PC-9 (cell line): ENCODE data around the gene TADA3. TPM values are rescaled to one million over a fixed set of nuclear protein-coding genes. Genes with fewer than 3 reads are reported as not detected.
A peak's percentile ranks its signal among the peaks of the same experiment; 100 is the strongest.

ENCODE experiments used
- BruUV-seq: library from RNA; stranded (reverse); fragments of 400-500 nt; replicated peaks from 2 replicates; lab custom pipeline; 2021; lab: Mats Ljungman, UMichigan
- CTCF ChIA-PET: fragments of 300-600 bp; sonication (Branson Sonifier 250); formaldehyde crosslinking; loops from one replicate; lab custom pipeline; 2022; ENCODE audit warnings: antibody characterized with exemption; lab: Charles Lee
- POLR2A ChIA-PET: fragments of 300-600 bp; sonication (Branson Sonifier 250); formaldehyde crosslinking; loops from one replicate; lab custom pipeline; 2022; ENCODE audit warnings: antibody characterized with exemption; ENCODE audit not compliant: unreplicated experiment; lab: Charles Lee
- DNase-seq, 2 experiments: peaks; one replicate each; pipeline versions ENCODE4 v3.0.0 to v3.0.0-alpha.2; 2015 to 2022; ENCODE audit warnings: mixed read lengths in 1 of 2
- H2AFZ ChIP-seq: fragments of 200-600 bp; sonication (generic); 2 replicates; pipeline ENCODE4 v1.8.1; 2017; ENCODE audit warnings: antibody characterized with exemption
- H3F3A ChIP-seq: fragments of 200-600 bp; sonication (generic); 2 replicates; pipeline ENCODE4 v1.8.1; 2017; ENCODE audit warnings: antibody characterized with exemption, mild to moderate bottlenecking, low read depth; ENCODE audit not compliant: insufficient read depth
- H3K27ac ChIP-seq: fragments of 200-600 bp; sonication (generic); 2 replicates; pipeline ENCODE4 v1.6.1; 2016; ENCODE audit warnings: mixed run types
- H3K27me3 ChIP-seq: fragments of 200-600 bp; sonication (generic); 2 replicates; pipeline ENCODE4 v1.6.1; 2016; ENCODE audit warnings: low read depth, mixed run types; ENCODE audit not compliant: insufficient read depth
- H3K36me3 ChIP-seq: fragments of 200-600 bp; sonication (generic); 2 replicates; pipeline ENCODE4 v1.6.1; 2016; ENCODE audit warnings: low read depth, mixed run types
- H3K4me1 ChIP-seq: fragments of 200-600 bp; sonication (generic); replicated peaks from 2 replicates; pipeline ENCODE4 v1.6.1; 2016; ENCODE audit warnings: mixed run types; ENCODE audit not compliant: insufficient read depth
- H3K4me2 ChIP-seq: fragments of 200-600 bp; sonication (generic); 2 replicates; pipeline ENCODE4 v1.6.1; 2017; ENCODE audit warnings: mixed run types
- H3K4me3 ChIP-seq: fragments of 200-600 bp; sonication (generic); 2 replicates; pipeline ENCODE4 v1.6.1; 2016; ENCODE audit warnings: mixed run types
- H3K79me2 ChIP-seq: fragments of 200-600 bp; sonication (generic); 2 replicates; pipeline ENCODE4 v1.6.1; 2017; ENCODE audit warnings: low read depth, mixed run types
- H3K9me2 ChIP-seq: fragments of 200-600 bp; sonication (generic); 2 replicates; pipeline ENCODE4 v1.8.1; 2017; ENCODE audit warnings: mild to moderate bottlenecking; ENCODE audit not compliant: insufficient read depth
- H3K9me3 ChIP-seq: fragments of 200-600 bp; sonication (generic); 2 replicates; pipeline ENCODE4 v1.8.1; 2016; ENCODE audit warnings: low read depth; ENCODE audit not compliant: insufficient read depth
- H4K20me1 ChIP-seq: fragments of 200-600 bp; sonication (generic); 2 replicates; pipeline ENCODE4 v1.8.1; 2017; ENCODE audit not compliant: insufficient read depth
- EZH2 ChIP-seq: fragments of 200-600 bp; sonication (generic); IDR thresholded peaks from 2 replicates; pipeline ENCODE4 v1.8.0; 2017; ENCODE audit warnings: antibody characterized with exemption, low read depth
- intact Hi-C: fragments of 100-400 bp; cut with micrococcal nuclease; formaldehyde crosslinking; loops from one replicate; pipeline ENCODE4 v1.10.0; 2022; ENCODE audit not compliant: unreplicated experiment
- total RNA-seq: library from RNA; stranded (reverse); gene quantifications from 2 replicates; pipeline ENCODE4 v1.2.3, GENCODE V29; 2021
- TF ChIP-seq, protein P1 (sequence below): fragments of 200-600 bp; sonication (generic); conservative IDR thresholded peaks from 2 replicates; pipeline ENCODE4 v1.6.1; 2017; ENCODE audit warnings: mixed run types, antibody characterized with exemption, mild to moderate bottlenecking, moderate library complexity

Gene TADA3
- total RNA-seq, 1 experiment from 2014 or later, result 72.4 TPM

DNA sequence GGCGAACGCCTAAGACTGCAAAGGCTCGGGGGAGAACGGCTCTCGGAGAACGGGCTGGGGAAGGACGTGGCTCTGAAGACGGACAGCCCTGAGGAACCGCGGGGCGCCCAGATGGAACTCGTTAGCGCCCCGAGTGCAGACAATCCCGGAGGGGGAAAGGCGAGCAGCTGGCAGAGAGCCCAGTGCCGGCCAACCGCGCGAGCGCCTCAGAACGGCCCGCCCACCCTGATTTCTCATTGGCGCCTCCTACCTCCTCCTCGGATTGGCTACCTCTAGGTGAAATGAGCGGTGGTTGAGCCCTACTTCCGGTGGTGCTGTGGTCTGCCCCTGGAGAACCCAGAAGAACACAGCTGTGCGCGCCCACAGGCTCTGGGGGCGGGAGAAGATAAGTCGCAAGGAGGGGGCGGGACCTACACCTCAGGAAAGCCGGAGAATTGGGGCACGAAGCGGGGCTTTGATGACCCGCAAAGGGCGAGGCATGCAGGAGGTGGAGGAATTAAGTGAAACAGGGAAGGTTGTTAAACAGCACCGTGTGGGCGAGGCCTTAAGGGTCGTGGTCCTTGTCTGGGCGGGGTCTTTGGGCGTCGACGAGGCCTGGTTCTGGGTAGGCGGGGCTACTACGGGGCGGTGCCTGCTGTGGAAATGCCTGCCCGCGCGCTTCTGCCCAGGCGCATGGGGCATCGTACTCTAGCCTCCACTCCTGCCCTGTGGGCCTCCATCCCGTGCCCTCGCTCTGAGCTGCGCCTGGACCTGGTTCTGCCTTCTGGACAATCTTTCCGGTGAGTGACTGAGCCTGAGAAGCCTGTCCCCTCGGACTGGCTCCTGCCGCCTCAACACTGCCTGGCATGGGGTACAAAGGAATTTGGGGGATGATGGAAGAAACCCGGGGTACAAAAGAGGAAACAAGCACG lies 42.4 kb downstream of the TADA3 start, which contains the start of gene OGG1:
Gene OGG1 (plus strand): TSS at position 308 of the 911 bp plus-strand sequence. CDS start 335 bp downstream, at position 643.
- TF ChIP-seq, protein P1, sequence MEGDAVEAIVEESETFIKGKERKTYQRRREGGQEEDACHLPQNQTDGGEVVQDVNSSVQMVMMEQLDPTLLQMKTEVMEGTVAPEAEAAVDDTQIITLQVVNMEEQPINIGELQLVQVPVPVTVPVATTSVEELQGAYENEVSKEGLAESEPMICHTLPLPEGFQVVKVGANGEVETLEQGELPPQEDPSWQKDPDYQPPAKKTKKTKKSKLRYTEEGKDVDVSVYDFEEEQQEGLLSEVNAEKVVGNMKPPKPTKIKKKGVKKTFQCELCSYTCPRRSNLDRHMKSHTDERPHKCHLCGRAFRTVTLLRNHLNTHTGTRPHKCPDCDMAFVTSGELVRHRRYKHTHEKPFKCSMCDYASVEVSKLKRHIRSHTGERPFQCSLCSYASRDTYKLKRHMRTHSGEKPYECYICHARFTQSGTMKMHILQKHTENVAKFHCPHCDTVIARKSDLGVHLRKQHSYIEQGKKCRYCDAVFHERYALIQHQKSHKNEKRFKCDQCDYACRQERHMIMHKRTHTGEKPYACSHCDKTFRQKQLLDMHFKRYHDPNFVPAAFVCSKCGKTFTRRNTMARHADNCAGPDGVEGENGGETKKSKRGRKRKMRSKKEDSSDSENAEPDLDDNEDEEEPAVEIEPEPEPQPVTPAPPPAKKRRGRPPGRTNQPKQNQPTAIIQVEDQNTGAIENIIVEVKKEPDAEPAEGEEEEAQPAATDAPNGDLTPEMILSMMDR, result no peak
- TF ChIP-seq EZH2, result no peak
- ChIA-PET CTCF (interaction anchor here (0.5 kb wide), 2 partner anchors 197 to 227 kb away, joined by 6 to 7 read pairs; no protein-coding TSS in a partner anchor), POLR2A (interaction anchor here (0.6 to 0.7 kb wide), 2 partner anchors 710 to 1257 kb away, joined by 5 to 8 read pairs; no protein-coding TSS in a partner anchor)
- Histone ChIP-seq H3K4me1 (peaks cover 14% of the 10 kb centered on the region), H4K20me1 (no peaks in the 10 kb centered on the region), H3K9me3 (no peaks in the 10 kb centered on the region), H2AFZ (peak within 1 kb of the TSS; percentile 96), H3K4me3 (peak within 1 kb of the TSS; percentile 59), H3K9me2 (no peaks in the 10 kb centered on the region), H3K79me2 (peaks cover 10% of the 10 kb centered on the region; the same call in 1 of the 2 replicates), H3K4me2 (peak within 1 kb of the TSS; percentile 96), H3F3A (peaks cover 20% of the 10 kb centered on the region), H3K27me3 (no peaks in the 10 kb centered on the region), H3K27ac (no peak within 1 kb of the TSS; the same call in 1 of the 2 replicates), H3K36me3 (0 out of 2 replicates have a peak, but pooled peaks cover 12% of the 10 kb centered on the region)
- intact Hi-C loops, result loop anchor here (1.0 to 10.0 kb wide), 4 partner anchors 19 to 575 kb away; partner anchors contain the start of genes ARPC4, BRPF1, SEC13 and TADA3
- BruUV-seq, result no TSS peak
- DNase-seq, result peak; percentile 92 to 96

DNA sequence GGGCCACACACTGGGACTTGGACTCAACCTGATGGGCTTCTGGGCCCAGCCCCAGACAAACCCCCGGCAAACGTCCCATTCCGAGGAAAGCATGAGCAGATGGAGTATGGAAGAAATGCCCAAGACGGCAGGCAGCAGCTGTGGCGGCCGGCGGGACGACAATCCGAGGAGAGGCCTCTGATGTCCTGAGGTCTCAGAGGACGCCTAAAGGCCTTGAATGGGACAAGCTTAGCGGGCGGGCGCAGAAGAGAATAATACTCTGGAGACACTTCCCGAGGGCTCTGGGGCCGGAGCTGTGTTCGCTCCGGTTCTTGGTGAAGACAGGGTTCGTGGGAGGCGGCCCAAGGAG lies 43.0 kb downstream of the TADA3 start:
- H3K27ac ChIP-seq, result no peak overlapping the region; the same call in 1 of the 2 replicates
- H3K36me3 ChIP-seq, result 0 out of 2 replicates have a peak, but pooled peaks cover 12% of the 10 kb centered on the region
- H3K4me3 ChIP-seq, result peak overlapping the region; percentile 59
- H3K79me2 ChIP-seq, result peaks cover 10% of the 10 kb centered on the region; the same call in 1 of the 2 replicates
- POLR2A ChIA-PET, result interaction anchor here (0.6 to 0.7 kb wide), 2 partner anchors 60 to 710 kb away, joined by 4 to 5 read pairs; no protein-coding TSS in a partner anchor
- intact Hi-C loops, result loop anchor here (1.0 to 10.0 kb wide), 3 partner anchors 18 to 576 kb away; partner anchors contain the start of genes BRPF1 and SEC13
- no peaks in the 10 kb centered on the region for H4K20me1 ChIP-seq
- CTCF ChIA-PET, result interaction anchor here (0.5 to 0.6 kb wide), 2 partner anchors 196 to 549 kb away, joined by 4 to 7 read pairs; no protein-coding TSS in a partner anchor
- TF ChIP-seq, protein P1, result no peak
- no peak for TF ChIP-seq EZH2
- H3K9me2 ChIP-seq, result no peaks in the 10 kb centered on the region
- no peaks in the 10 kb centered on the region for H3K9me3 ChIP-seq
- peaks cover 18% of the 10 kb centered on the region for H3F3A ChIP-seq
- H3K4me2 ChIP-seq, result peak overlapping the region; percentile 96
- peaks cover 14% of the 10 kb centered on the region for H3K4me1 ChIP-seq
- H2AFZ ChIP-seq, result peak overlapping the region; percentile 96
- no peaks in the 10 kb centered on the region for H3K27me3 ChIP-seq
- no peak for DNase-seq
- BruUV-seq, result no TSS peak

DNA sequence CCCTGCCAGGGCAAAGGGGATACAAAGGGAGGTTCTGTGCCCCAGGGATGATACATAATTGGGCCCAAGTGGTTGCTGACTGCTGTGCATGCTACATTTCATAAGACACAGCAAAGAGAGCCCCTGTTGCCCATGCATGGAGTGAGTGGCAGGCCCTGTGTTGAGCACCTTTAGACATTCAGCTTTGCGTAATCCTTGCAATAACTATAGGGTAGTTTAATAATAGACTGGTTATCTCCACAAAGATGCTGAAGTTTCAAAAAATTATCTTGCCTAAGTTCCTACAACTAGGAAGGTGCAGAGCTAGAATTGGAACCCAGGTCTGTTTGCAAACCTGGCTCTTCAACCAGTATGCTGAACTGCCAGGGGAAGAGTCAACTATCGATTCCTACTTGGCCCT lies 44.2 kb downstream of the TADA3 start:
- Histone ChIP-seq H3K4me1 (peaks cover 14% of the 10 kb centered on the region), H3K4me3 (no peak overlapping the region), H3K79me2 (peaks cover 10% of the 10 kb centered on the region; the same call in 1 of the 2 replicates), H2AFZ (no peak overlapping the region), H3K9me2 (no peaks in the 10 kb centered on the region), H3K9me3 (no peaks in the 10 kb centered on the region), H3K27ac (no peak overlapping the region), H3K4me2 (no peak overlapping the region), H3K36me3 (0 out of 2 replicates have a peak, but pooled peaks cover 12% of the 10 kb centered on the region), H3F3A (peaks cover 20% of the 10 kb centered on the region), H3K27me3 (no peaks in the 10 kb centered on the region), H4K20me1 (no peaks in the 10 kb centered on the region)
- intact Hi-C loops, result loop anchor here (10.0 kb wide), 1 partner anchor 577 kb away; the partner anchor contains the start of gene SEC13
- BruUV-seq, result no TSS peak
- no peak for DNase-seq
- POLR2A ChIA-PET, result interaction anchor here (0.7 kb wide), 1 partner anchor 409 kb away, joined by 7 read pairs; no protein-coding TSS in a partner anchor
- CTCF ChIA-PET, result no interaction called here
- no peak for TF ChIP-seq EZH2
- TF ChIP-seq, protein P1, result no peak
